B cell (primary cell): Measurements from ENCODE around the gene TECTA.

Source experiments
- CTCF ChIP-seq: fragments of 200-600 bp; IDR thresholded peaks from one replicate; pipeline ENCODE4 v1.8.0; 2022; ENCODE audit warnings: antibody characterized with exemption, mild to moderate bottlenecking
- EZH2 ChIP-seq: IDR thresholded peaks from 2 replicates; pipeline ENCODE4 v1.6.1; 2012; ENCODE audit warnings: borderline replicate concordance, low read depth, mild to moderate bottlenecking, moderate library complexity, low read length; ENCODE audit not compliant: insufficient read depth, poor library complexity, severe bottlenecking

- TF ChIP-seq CTCF (no peak), EZH2 (no peak)
Measured at GRCh38 chr11:121082219-121082618, 18.8 kb upstream of the TECTA start.
